CD14-positive monocyte (primary cell): Measurements from ENCODE around the gene MND1. TPM values are rescaled to one million over a fixed set of nuclear protein-coding genes. Genes with fewer than 3 reads are reported as not detected.

Experiments
- DNase-seq, 3 donors: peaks; one replicate each; pipeline ENCODE4 v3.0.0-alpha.2; 2011 to 2022
- H2AFZ ChIP-seq: 2 replicates; pipeline ENCODE4 v1.6.0; 2012; ENCODE audit warnings: mild to moderate bottlenecking, low read depth, low read length, inconsistent platforms; ENCODE audit not compliant: insufficient read depth, poor library complexity, severe bottlenecking
- H3K27ac ChIP-seq, 2 donors: 1 replicate in 1 of 2; 2 replicates in 1 of 2; pipeline ENCODE4 v1.5.1; 2012 to 2013; ENCODE audit warnings: low read length in 2 of 2, control low read depth in 1 of 2, inconsistent platforms in 1 of 2, low read depth in 1 of 2, mild to moderate bottlenecking in 1 of 2
- H3K27me3 ChIP-seq, 2 donors: one replicate each; pipeline versions ENCODE4 v1.6.0 to v1.6.1; 2011 to 2013; ENCODE audit warnings: low read length in 2 of 2; ENCODE audit not compliant: control insufficient read depth in 2 of 2, insufficient read depth in 2 of 2
- H3K36me3 ChIP-seq, 2 donors: replicated peaks in 1 of 2; 1 replicate in 1 of 2; 2 replicates in 1 of 2; pipeline versions ENCODE4 v1.5.1 to v1.6.1; 2012 to 2013; ENCODE audit warnings: low read length in 2 of 2, control low read depth in 1 of 2, inconsistent platforms in 1 of 2, mild to moderate bottlenecking in 1 of 2; ENCODE audit not compliant: insufficient read depth in 2 of 2, control insufficient read depth in 1 of 2
- H3K4me1 ChIP-seq, 2 donors: 1 replicate in 1 of 2; 2 replicates in 1 of 2; pipeline versions ENCODE4 v1.5.1 to v1.6.1; 2012 to 2013; ENCODE audit warnings: low read length in 2 of 2, control low read depth in 1 of 2, inconsistent platforms in 1 of 2, mild to moderate bottlenecking in 1 of 2, moderate library complexity in 1 of 2; ENCODE audit not compliant: insufficient read depth in 2 of 2, control insufficient read depth in 1 of 2
- H3K4me2 ChIP-seq: replicated peaks from 2 replicates; pipeline ENCODE3; 2012; ENCODE audit warnings: low read length, moderate library complexity, mild to moderate bottlenecking; ENCODE audit not compliant: poor library complexity, severe bottlenecking; ENCODE audit errors: extremely low read depth
- H3K4me3 ChIP-seq, 3 experiments: fragments of 200-600 bp in 1 of 3; sonication (generic) in 1 of 3; replicated peaks in 1 of 3; 1 replicate in 2 of 3; 2 replicates in 1 of 3; pipeline ENCODE4 v1.5.1; 2011 to 2013; ENCODE audit warnings: low read length in 3 of 3, mild to moderate bottlenecking in 3 of 3, control low read depth in 2 of 3, low read depth in 2 of 3, inconsistent platforms in 1 of 3, moderate library complexity in 1 of 3
- H3K79me2 ChIP-seq: 2 replicates; pipeline ENCODE4 v1.6.0; 2012; ENCODE audit warnings: mild to moderate bottlenecking, control low read depth, inconsistent platforms, low read length, moderate library complexity; ENCODE audit not compliant: insufficient read depth
- H3K9ac ChIP-seq: 2 replicates; pipeline ENCODE4 v1.6.0; 2017; ENCODE audit warnings: low read length, mild to moderate bottlenecking; ENCODE audit not compliant: insufficient read depth, poor library complexity, severe bottlenecking
- H3K9me3 ChIP-seq, 2 donors: replicated peaks in 1 of 2; 1 replicate in 1 of 2; 2 replicates in 1 of 2; pipeline versions ENCODE4 v1.5.1 to v1.6.1; 2012 to 2013; ENCODE audit warnings: low read length in 2 of 2, control low read depth in 1 of 2; ENCODE audit not compliant: control insufficient read depth in 1 of 2, insufficient read depth in 1 of 2
- H4K20me1 ChIP-seq: 2 replicates; pipeline ENCODE4 v1.6.0; 2012; ENCODE audit warnings: mild to moderate bottlenecking, low read length, control low read depth, moderate library complexity; ENCODE audit not compliant: insufficient read depth
- H3K27ac Mint-ChIP-seq, 7 donors: one replicate each; pipeline ENCODE4 v1.8.0; 2020; ENCODE audit warnings: mild to moderate bottlenecking in 7 of 7, mixed read lengths in 7 of 7, moderate library complexity in 6 of 7, inconsistent platforms in 2 of 7
- H3K27me3 Mint-ChIP-seq, 3 donors: one replicate each; pipeline ENCODE4 v1.8.0; 2021 to 2022; ENCODE audit warnings: low read depth in 3 of 3, mild to moderate bottlenecking in 3 of 3, mixed read lengths in 3 of 3, moderate library complexity in 3 of 3, inconsistent platforms in 1 of 3
- H3K36me3 Mint-ChIP-seq, 2 donors: one replicate each; pipeline ENCODE4 v1.8.0; 2020; ENCODE audit warnings: mixed read lengths in 2 of 2, inconsistent platforms in 1 of 2, mild to moderate bottlenecking in 1 of 2
- H3K4me1 Mint-ChIP-seq: one replicate; pipeline ENCODE4 v1.8.0; 2020; ENCODE audit warnings: mild to moderate bottlenecking, mixed read lengths
- H3K4me3 Mint-ChIP-seq, 2 donors: one replicate each; pipeline ENCODE4 v1.8.0; 2020; ENCODE audit warnings: mild to moderate bottlenecking in 2 of 2, mixed read lengths in 2 of 2, moderate library complexity in 1 of 2
- H3K9me3 Mint-ChIP-seq, 7 donors: one replicate each; pipeline ENCODE4 v1.8.0; 2020 to 2022; ENCODE audit warnings: mixed read lengths in 7 of 7, mild to moderate bottlenecking in 6 of 7, moderate library complexity in 6 of 7, inconsistent platforms in 2 of 7
- WGBS: methylation state at CpG from one replicate; pipeline ENCODE4 v1.1.5; 2013; ENCODE audit warnings: missing lambda C conversion rate; ENCODE audit not compliant: insufficient coverage; 5-methylcytosine and 5-hydroxymethylcytosine counted together
- intact Hi-C, 2 donors: fragments of 100-400 bp; cut with micrococcal nuclease; formaldehyde crosslinking; loops; one replicate each; pipeline versions ENCODE4 v1.15.0 to v1.15.1; 2023
- polyA plus RNA-seq, 3 donors: library from polyadenylated mRNA; depleted of rRNA in 1 of 3; unstranded in 2 of 3; stranded (reverse) in 1 of 3; fragments of 300-500 nt in 2 of 3; fragments of >200 nt in 1 of 3; fragmentation: Illumina TruSeq in 2 of 3; gene quantifications; 1 replicate in 2 of 3; 2 replicates in 1 of 3; pipeline ENCODE4 v1.2.3, GENCODE V29; 2012 to 2021
- TF ChIP-seq, protein P1 (sequence below): fragments of 200-600 bp; IDR thresholded peaks from one replicate; pipeline ENCODE4 v1.8.0; 2022; ENCODE audit warnings: antibody characterized with exemption, mild to moderate bottlenecking

MND1 gene
- polyA plus RNA-seq, 3 donors = not detected

DNA sequence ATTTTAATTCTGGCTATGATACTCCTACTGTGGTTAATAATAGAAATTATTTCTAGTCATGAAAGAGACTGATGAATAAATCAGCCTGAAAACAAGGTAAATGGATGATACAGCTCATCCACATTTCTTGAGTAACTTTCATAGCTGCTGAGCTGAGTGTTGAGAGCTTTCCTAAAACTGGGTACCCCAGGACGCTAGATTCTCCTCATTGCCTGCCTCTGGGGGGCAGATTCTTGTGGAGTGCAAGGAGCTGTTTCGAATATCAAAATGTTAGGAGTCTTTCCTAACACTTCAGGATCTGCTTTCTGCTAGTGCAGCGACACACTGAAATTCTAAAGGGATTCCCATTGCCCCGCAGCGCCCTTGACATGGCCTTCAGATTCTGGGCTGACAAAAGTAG is 2.1 kb downstream of the MND1 start:
- Mint-ChIP-seq H3K4me3 (no peak overlapping the region), H3K27me3 (peaks cover 4 to 6% (median 6%) of the 10 kb centered on the region in 3 donors), H3K27ac (no peak overlapping the region), H3K9me3 (no peaks in the 10 kb centered on the region), H3K4me1 (peaks cover 39% of the 10 kb centered on the region), H3K36me3 (peaks cover 0 to 3% of the 10 kb centered on the region in 2 donors)
- 90% methylated on average over 3 of the region's 5 CpGs for WGBS
- TF ChIP-seq, protein P1, sequence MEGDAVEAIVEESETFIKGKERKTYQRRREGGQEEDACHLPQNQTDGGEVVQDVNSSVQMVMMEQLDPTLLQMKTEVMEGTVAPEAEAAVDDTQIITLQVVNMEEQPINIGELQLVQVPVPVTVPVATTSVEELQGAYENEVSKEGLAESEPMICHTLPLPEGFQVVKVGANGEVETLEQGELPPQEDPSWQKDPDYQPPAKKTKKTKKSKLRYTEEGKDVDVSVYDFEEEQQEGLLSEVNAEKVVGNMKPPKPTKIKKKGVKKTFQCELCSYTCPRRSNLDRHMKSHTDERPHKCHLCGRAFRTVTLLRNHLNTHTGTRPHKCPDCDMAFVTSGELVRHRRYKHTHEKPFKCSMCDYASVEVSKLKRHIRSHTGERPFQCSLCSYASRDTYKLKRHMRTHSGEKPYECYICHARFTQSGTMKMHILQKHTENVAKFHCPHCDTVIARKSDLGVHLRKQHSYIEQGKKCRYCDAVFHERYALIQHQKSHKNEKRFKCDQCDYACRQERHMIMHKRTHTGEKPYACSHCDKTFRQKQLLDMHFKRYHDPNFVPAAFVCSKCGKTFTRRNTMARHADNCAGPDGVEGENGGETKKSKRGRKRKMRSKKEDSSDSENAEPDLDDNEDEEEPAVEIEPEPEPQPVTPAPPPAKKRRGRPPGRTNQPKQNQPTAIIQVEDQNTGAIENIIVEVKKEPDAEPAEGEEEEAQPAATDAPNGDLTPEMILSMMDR = no peak
- Histone ChIP-seq H3K4me2 (no peak overlapping the region), H3K4me1 (peaks cover 18 to 28% of the 10 kb centered on the region in 2 donors), H3K4me3 (no peak overlapping the region), H3K36me3 (no peaks in the 10 kb centered on the region), H3K9me3 (no peaks in the 10 kb centered on the region), H3K27ac (no peak overlapping the region), H3K27me3 (peaks cover 0 to 5% of the 10 kb centered on the region in 2 donors), H4K20me1 (no peaks in the 10 kb centered on the region), H2AFZ (no peak overlapping the region), H3K9ac (no peak overlapping the region), H3K79me2 (peaks cover 58% of the 10 kb centered on the region)
- no peak for DNase-seq
- intact Hi-C loops = loop anchor here (5.0 to 10.0 kb wide), 3 partner anchors 86 to 408 kb away; no protein-coding TSS in a partner anchor

- no peak overlapping the region for H3K4me3 Mint-ChIP-seq
These were observed 2.6 kb downstream of the MND1 start for GRCh38 chr4:153347117-153347516.

More at GRCh38 chr4:153347117-153347516, 2.6 kb downstream of the MND1 start:
- Histone ChIP-seq H4K20me1 (no peaks in the 10 kb centered on the region), H2AFZ (peak overlapping the region; percentile 1), H3K9me3 (no peaks in the 10 kb centered on the region), H3K4me2 (no peak overlapping the region), H3K4me3 (no peak overlapping the region), H3K4me1 (peaks cover 12 to 23% of the 10 kb centered on the region in 2 donors), H3K27me3 (peaks cover 0 to 5% of the 10 kb centered on the region in 2 donors), H3K36me3 (no peaks in the 10 kb centered on the region), H3K9ac (no peak overlapping the region), H3K27ac (no peak overlapping the region), H3K79me2 (peaks cover 58% of the 10 kb centered on the region)
- TF ChIP-seq, protein P1 = no peak
- Mint-ChIP-seq H3K4me1 (peaks cover 33% of the 10 kb centered on the region), H3K36me3 (peaks cover 0 to 3% of the 10 kb centered on the region in 2 donors), H3K9me3 (no peaks in the 10 kb centered on the region), H3K27me3 (peaks cover 3 to 6% (median 6%) of the 10 kb centered on the region in 3 donors), H3K27ac (no peak overlapping the region)
- DNase-seq = no peak
- intact Hi-C loops = loop anchor here (5.0 to 10.0 kb wide), 3 partner anchors 85 to 408 kb away; no protein-coding TSS in a partner anchor
